ENCODE measurements around the gene ANKMY1. TPM values are rescaled to one million over a fixed set of nuclear protein-coding genes. Genes with fewer than 3 reads are reported as not detected.

ANKMY1 gene, protein sequence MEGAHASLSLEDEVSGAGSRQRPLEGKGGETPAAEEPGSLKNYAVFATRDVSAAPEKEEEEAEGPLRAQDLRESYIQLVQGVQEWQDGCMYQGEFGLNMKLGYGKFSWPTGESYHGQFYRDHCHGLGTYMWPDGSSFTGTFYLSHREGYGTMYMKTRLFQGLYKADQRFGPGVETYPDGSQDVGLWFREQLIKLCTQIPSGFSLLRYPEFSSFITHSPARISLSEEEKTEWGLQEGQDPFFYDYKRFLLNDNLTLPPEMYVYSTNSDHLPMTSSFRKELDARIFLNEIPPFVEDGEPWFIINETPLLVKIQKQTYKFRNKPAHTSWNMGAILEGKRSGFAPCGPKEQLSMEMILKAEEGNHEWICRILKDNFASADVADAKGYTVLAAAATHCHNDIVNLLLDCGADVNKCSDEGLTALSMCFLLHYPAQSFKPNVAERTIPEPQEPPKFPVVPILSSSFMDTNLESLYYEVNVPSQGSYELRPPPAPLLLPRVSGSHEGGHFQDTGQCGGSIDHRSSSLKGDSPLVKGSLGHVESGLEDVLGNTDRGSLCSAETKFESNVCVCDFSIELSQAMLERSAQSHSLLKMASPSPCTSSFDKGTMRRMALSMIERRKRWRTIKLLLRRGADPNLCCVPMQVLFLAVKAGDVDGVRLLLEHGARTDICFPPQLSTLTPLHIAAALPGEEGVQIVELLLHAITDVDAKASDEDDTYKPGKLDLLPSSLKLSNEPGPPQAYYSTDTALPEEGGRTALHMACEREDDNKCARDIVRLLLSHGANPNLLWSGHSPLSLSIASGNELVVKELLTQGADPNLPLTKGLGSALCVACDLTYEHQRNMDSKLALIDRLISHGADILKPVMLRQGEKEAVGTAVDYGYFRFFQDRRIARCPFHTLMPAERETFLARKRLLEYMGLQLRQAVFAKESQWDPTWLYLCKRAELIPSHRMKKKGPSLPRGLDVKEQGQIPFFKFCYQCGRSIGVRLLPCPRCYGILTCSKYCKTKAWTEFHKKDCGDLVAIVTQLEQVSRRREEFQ
- total RNA-seq = 5.9 TPM
- long read RNA-seq, partial matches to known transcripts = 0 of 7 reads
- long read RNA-seq, other reads (novel, unspliced or antisense) = 7 of 7 reads

DNA sequence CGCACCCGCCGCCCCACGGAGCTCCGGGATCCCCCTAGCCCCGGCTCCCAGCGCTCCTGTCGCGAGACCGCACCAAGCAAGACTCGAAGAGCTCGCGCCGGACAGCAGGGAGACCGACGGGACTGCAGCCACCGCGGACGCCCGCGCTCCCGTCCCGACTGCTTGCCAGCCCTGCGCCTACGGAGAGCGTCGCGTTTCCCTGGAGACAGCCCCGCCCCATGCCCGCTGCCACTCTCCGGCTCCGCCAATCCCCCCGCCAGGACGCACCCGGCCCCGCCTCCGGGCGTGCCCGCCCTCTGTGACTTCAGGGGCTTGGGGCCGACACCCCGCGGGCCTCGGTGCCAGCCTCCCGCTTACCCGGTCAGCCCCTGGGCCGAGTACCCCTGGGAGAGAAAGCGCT is at the start of gene ANKMY1:
ANKMY1 (minus strand) TSS at position 181 of the 400 bp plus-strand sequence. CDS start 653 bp downstream, outside the sequence.
- ATAC-seq (peak; percentile 7), DNase-seq (ENCODE audit: missing footprints) (peak; percentile 79)
- intact Hi-C loops (cut with DNase I) = loop anchor here (5.0 kb wide), 1 partner anchor 39 kb away; no protein-coding TSS in a partner anchor

DNA sequence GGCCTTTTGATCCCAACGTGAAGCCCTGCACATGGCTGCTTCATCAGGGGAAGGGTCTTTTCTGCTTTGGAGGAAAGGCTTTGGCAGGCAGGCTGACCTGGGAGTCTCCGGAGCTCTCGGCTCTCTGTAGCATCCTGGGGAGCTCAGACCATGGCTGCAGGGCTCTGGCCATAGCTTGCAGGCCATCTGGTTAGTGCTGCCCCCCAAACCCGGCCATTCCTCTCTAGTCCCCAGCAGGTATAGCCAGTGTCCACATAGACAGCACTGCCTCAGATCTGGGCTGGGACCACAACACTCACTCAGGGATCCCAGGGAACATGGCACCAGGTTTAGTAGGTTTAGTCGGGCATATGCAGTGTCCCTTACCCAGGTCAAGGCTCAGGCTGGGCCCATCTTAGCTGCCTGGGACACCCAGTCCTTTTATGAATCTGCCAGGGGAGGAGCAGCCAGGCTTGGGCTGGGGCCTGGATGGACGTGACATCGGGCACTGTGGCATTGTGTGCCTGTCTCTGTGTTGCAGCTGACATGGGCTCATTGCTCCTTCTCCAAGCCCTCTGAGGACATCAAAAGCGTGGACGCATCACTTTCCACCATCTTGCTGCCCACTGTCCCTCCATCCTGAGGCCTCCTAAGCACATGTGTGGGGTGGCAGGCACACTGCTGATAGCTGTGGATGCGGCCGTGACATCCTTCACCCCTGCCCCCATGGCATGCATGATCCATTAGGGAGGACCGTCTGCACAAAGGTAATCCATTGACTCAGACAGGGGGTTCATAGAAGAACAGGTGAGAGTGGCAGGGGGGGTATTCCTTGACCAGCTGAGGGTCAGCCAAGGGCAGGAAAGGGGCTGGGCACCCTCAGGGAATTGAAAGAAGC is 48.3 kb upstream of the ANKMY1 start:
- no peak for DNase-seq (ENCODE audit: missing footprints)
- no peak for ATAC-seq
- intact Hi-C loops (cut with DNase I) = no loop called here

DNA sequence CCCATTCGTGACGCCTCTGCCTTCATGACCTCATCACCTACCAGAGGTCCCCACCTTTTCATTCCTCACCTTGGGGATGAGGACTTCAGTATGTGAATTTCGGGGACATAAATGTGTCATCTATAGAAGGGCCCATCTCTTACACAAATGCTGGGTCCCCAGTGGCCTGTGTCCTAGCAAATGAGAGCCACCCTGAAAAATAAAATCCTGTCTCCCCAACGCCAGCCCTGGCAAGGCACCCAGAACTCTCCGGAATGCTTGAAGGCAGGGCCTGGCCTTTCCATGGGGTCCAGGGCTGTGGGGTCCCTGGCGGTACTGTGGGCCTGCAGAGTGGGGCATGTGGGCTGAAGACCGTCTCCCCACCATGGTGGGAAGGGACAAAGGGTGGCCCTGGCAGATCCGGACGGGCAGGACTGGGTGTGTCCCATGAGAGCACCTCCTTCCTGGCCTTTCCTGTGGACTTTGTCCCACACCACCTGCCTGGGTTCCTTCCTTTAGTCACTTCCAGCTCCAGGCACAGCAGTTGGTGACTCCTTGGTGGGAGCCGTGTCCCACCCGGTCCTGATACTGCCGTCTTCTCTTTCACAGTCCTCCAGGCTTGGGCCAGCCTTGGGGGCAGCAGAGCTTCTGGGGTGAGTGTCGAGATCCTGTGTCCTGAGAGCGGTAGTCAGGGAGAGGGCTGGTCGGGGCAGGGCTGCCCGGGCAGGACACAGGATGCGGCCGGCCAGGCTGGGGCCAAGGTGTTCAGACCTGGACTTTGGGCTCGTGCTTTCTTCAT is 47.3 kb upstream of the ANKMY1 start:
- no peak for DNase-seq (ENCODE audit: missing footprints)
- ATAC-seq = no peak
- intact Hi-C loops (cut with DNase I) = loop anchor here (1.0 kb wide), 1 partner anchor 33 kb away; no protein-coding TSS in a partner anchor

DNA sequence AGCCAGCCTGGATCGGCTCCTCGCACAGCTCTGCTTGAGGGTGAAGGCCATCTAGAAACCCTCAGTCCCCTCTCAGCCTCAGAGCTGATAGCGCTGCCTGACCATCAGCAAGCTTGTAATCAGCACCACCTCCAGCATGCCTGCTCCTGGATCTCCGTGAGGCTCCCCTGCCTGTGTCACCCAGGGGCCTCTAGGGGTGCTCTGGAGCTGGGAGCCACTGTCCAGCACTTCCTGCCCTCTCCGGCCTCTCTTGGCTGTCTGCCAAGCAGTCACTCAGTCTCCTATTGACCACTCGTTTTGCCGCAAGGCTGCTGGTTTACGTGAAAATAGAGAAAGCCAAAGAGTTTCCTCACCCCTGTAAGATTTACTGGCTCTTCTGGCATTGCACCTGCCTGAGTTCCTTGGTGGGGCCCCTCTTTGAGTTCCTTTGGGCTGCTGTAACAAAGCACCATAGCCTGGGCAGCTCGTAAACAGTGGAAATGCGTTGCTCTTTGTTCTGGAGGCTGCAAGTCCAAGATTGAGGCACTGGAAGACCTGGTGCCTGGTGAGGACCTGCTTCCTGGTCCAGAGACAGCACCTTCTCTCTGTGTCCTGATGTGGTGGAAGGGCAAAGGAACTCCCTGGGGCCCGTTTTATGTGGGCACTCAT is 46.6 kb upstream of the ANKMY1 start:
- ATAC-seq = peak; percentile 56
- peak; percentile 89 for DNase-seq (ENCODE audit: missing footprints)
- intact Hi-C loops (cut with DNase I) = loop anchor here (1.0 kb wide), 1 partner anchor 32 kb away; no protein-coding TSS in a partner anchor

DNA sequence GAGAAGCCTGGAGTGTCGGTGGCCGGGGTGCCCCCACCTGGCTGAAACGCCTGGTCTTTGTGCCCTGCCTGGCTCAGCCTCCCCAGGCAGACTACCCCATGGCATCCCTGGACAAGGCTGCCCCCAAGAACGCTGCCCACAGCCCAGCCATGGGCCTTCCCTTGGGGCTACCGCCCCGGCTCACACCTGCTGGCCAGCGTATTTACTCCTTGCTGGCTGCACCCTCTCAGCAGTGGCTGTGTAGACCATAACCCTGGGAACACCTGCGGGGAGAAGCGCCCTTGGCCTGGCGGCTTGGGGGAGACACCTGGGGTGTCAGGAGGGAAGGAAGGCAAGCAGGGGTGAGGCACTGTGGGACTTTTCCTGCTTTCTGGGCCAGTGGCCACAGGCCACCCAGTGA is 46.1 kb upstream of the ANKMY1 start:
- ATAC-seq = no peak
- DNase-seq (ENCODE audit: missing footprints) = no peak
- intact Hi-C loops (cut with DNase I) = loop anchor here (1.0 kb wide), 1 partner anchor 32 kb away; no protein-coding TSS in a partner anchor

DNA sequence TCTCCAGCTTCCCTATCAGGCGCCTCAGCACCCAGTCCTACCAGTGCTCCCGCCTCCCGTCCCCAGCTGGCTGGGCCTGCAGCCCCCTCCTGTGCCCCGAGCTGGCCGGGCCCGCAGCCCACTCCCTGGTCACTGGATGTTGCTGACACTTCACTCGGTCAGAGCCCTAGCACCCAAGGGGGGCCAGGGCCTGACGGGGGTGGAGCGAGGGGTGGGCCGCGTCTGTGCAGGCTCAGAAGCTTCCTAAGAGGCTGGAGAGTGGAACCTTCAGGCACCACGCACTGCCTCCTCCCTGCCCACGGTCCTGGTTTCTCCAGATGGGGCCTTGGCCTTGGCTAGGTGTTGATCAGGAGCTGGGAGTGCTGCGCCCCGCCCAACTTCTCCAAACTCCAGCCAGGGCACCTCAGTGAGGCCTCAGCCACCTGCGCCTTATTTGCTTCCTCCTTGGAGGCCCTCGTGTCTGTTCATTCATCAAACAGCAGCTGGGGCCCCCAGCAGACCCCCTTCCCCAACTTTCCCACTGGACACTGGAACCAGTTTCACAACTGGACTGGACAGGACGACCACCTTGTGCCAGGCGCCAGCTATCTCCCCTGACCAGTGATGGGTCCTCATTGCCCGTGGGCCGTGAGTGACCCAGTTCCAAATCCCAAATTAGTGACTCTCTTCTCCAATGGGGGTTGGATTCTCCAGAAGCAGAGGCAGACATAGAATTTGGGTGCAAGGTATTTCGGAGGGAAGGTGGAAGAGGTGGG is 45.5 kb upstream of the ANKMY1 start:
- no peak for ATAC-seq
- intact Hi-C loops (cut with DNase I) = no loop called here
- DNase-seq (ENCODE audit: missing footprints) = peak; percentile 60

DNA sequence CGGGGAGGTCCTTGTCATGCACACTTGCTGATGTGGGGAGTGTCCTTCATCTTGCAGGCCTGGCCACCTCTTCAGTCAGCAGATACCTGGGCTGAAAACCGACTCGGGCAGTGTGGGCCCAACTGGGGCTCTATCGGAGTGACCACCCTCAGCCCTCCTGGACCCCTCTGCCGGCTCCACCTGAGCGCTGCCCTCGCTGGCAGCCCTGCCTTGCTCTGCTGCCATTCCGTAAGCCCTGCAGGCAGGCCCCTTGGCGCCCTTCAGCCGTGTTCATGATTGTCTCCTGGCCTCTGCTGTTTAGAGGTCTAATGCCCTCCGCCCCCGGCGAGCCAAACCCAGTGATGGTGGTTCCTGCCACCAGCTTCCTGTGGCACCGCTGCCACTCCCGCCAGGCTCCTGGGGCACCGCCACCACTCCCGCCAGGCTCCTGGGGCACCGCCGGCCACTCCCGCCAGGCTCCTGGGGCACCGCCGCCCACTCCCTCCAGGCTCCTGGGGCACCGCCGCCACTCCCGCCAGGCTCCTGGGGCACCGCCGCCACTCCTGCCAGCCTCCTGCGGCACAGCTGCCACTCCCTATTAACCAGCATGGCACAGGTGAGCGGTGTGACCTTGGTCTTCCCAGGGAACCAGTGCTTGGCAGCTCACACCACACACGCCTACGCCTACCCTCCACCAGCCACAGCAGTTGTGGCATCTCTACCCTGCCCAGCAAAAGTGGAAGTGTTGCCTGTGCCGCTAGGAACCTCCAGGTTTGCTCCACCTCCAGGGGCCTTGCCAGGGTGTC is 44.7 kb upstream of the ANKMY1 start:
- no peak for ATAC-seq
- intact Hi-C loops (cut with DNase I) = no loop called here
- peak; percentile 28 for DNase-seq (ENCODE audit: missing footprints)

DNA sequence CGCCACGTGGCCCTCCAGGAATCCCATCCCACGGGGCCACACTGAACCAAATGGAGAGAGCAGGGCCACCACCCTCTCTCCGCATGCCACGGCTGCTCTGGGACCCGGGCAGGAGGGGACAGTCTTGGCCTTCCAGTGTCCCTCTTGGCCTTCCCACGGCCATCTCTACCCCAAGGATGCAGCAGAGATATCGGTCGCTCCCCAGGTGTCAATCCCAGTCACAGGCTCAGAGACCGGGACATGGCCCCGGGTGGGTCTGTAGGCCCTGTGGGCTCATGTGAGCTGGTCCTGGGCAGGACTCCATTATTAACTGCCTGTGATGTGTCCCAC is 44.0 kb upstream of the ANKMY1 start:
- peak; percentile 45 for DNase-seq (ENCODE audit: missing footprints)
- intact Hi-C loops (cut with DNase I) = no loop called here
- no peak for ATAC-seq

DNA sequence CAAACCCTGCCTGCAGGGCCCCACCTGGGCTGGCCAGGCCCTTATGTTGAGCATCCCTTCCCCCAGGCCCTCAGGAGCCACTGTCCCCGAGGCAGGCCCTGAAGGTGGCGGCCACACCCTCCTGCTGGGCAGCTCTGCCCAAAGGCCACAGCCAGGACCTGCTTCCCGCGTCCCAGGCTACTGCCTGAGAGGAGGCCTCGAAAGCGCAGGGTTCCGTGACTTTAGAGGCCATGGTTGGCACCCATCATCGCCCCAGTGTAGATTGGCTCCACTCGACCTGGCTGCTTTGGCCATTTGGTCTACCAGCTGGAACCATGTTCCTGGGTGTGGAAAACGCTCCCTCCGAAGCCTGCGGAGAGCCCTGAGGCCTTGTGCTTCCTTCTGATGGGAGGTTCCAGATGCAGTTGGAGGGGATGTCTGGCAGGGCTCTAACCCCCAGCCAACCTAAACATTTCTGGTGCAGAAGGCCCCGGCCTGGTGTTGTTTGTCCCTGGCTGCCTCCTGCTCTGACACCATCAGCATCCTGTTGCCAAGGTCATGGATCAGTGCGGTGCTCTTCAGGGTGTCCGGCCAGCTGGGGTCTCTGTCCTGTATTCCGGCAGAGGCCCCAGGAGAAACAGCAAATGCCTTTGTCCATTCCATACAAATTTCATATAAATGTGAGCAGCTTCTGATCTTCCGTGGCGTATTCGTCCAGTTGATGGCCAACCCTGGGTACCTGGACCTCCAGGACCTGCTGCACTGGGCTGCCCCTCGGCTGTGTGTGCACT is 43.5 kb upstream of the ANKMY1 start:
- peak; percentile 20 for DNase-seq (ENCODE audit: missing footprints)
- intact Hi-C loops (cut with DNase I) = no loop called here

DNA sequence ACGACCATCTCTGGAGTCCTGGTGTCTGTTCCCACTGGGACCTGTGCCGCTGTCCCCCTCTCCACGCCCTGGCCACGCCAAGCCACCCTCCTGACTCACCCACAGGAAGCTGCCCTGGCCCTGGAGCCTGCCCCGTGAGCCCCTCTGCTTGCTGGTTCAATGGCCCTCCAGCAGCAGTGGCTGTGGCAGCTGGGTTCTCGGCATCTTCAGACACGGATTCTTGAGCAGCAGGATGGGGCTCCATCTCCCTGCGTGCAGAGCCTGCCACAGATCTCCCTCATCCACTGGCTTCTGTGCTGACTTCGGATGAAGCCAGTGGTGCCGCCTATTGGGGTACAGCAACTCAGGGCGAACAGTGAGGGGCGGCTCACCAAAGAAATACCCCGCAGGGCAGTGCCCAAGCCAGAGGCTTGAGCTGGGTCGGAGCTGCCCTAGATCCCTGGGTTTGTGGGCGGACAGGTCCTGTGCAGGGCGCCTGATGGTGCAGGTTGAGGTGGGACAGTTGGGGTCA is 42.7 kb upstream of the ANKMY1 start:
- intact Hi-C loops (cut with DNase I) = no loop called here
- DNase-seq (ENCODE audit: missing footprints) (peak; percentile 64), ATAC-seq (no peak)

More for the DNA sequence above, 43.5 kb upstream of the ANKMY1 start:
- ATAC-seq = no peak

DNA sequence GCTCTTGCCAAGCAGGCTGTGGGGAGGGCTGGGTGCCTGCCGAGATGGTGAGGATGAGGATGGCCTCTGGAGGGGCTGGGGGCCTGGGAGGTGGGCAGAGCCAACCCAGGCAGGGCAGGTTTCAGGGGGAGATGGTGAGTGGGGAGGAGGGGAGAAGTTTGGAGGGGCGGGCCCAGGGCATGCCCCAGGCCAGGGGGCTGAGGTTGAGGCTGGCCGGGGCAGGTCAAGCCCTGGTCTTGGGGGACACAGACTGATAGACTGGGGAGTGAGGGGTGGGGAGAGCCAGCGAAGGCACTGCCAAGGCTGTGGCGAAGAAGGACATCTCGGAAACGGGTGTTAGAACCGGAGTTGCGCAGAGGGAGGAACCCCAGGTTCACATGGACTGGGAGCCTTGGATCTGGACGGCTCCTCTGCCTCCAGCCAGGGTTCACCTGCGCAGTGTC is 41.4 kb upstream of the ANKMY1 start:
- intact Hi-C loops (cut with DNase I) = loop anchor here (5.0 to 10.0 kb wide), 3 partner anchors 42 to 364 kb away; partner anchors contain the start of gene ANKMY1
- DNase-seq (ENCODE audit: missing footprints) = no peak
- no peak for ATAC-seq

DNA sequence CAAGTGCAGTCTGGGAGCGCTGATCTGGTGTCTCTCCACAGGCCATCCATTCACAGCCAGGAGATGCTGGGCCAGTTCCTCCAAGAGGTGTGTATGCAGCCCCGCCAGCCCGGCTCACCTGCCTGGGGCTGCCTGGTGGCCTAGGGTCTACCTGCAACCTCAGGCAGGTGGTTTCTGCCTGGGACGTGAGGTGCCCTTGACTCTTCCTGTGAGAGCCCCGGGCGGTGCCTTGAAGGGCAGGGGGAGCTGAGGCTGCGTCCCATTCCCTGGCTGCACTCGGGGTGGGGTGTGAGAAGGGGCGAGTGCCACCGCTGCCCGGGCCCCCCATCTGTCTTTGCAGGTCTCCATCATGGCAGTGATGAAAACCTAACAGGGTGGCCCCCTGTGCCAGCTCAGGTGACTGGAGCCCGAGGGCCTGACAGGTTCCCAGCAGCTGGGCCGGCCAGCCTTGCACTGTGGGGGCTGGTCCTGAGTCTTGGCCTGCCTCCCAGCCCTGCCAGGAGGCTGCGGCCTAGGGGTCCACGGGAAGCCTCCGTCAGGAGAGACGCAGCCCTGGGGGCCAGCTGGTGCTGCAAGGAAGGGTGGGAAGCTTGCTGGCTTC is 40.6 kb upstream of the ANKMY1 start:
- ATAC-seq = no peak
- intact Hi-C loops (cut with DNase I) = loop anchor here (5.0 to 10.0 kb wide), 3 partner anchors 41 to 364 kb away; partner anchors contain the start of gene ANKMY1
- DNase-seq (ENCODE audit: missing footprints) = peak; percentile 59

DNA sequence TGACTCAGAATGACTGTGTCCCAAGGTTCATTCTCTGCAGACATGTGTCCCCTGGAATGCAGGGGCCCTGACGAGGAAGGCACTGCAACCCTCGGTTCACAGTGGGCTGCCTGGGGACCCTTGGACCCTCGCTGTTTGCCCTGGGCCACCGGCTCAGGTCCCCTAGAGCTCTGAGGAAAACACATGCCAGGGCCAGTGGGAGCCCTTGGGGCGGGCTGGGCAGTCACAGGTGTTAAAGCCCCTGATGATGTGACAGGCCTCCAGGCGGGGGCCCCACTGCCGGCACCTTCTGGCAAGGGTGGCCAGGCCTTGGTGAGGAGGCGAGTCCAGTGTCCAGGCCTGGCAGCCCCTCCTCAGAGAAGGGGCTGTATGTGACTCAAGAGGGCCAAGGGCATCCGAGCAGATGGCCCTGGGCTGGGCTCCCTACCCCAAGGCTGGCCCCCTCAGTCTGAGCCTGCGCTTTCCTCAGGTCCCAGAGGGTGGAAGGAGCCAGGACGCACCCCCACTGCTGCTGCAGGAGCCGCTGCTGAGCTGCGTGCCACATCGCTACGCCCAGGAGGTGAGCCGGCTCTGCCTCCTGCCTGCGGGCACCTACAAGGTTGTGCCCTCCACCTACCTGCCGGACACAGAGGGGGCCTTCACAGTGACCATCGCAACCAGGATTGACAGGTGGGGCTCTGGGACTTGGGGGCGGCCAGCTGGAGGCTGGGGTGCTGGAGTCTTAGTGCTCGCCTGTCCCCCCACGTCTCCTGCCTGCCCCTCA is 39.8 kb upstream of the ANKMY1 start:
- DNase-seq (ENCODE audit: missing footprints) = peak; percentile 61
- ATAC-seq = no peak
- intact Hi-C loops (cut with DNase I) = loop anchor here (5.0 to 10.0 kb wide), 3 partner anchors 40 to 363 kb away; partner anchors contain the start of gene ANKMY1
